Measurements from ENCODE around the gene NONO. TPM values are rescaled to one million over a fixed set of nuclear protein-coding genes. Genes with fewer than 3 reads are reported as not detected.
"Not testable (repeated sequence)": the region's sequence is repeated elsewhere in the genome, so short reads cannot be mapped to it uniquely, and the experiment has no call there.

Gene NONO
- total RNA-seq, 1 donor: 462 TPM

GRCh38 chrX:71256051-71256450 lies 27.4 kb upstream of the NONO start:
- TF ChIP-seq CTCF (IDR thresholded peaks at IDR 0.05; ENCODE audit: insufficient read depth, low read depth, low read length): no peak
- no peak overlapping the region for H3K4me3 ChIP-seq (ENCODE audit: low read depth, low read length)
- peak; percentile 49 for DNase-seq (ENCODE audit: low read depth)

- H3K4me3 ChIP-seq (ENCODE audit: low read depth, low read length): no peak overlapping the region
- TF ChIP-seq CTCF (IDR thresholded peaks at IDR 0.05; ENCODE audit: insufficient read depth, low read depth, low read length): no peak
- peak; percentile 8 for DNase-seq (ENCODE audit: low read depth)
Observed at GRCh38 chrX:71256856-71257255, 26.6 kb upstream of the NONO start.

- H3K4me3 ChIP-seq (ENCODE audit: low read depth, low read length): not testable (repeated sequence)
Observed at GRCh38 chrX:71268624-71269023, 14.8 kb upstream of the NONO start.

GRCh38 chrX:71269801-71270395 lies 13.5 kb upstream of the NONO start:
- no peak for DNase-seq (ENCODE audit: low read depth)
- no peak for TF ChIP-seq CTCF (IDR thresholded peaks at IDR 0.05; ENCODE audit: insufficient read depth, low read depth, low read length)
- H3K4me3 ChIP-seq (ENCODE audit: low read depth, low read length): no peak overlapping the region

More at GRCh38 chrX:71268624-71269023, 14.8 kb upstream of the NONO start:
- DNase-seq (ENCODE audit: low read depth): not testable (repeated sequence)

GRCh38 chrX:71272313-71272712 lies 11.1 kb upstream of the NONO start:
- DNase-seq (ENCODE audit: low read depth); H3K4me3 ChIP-seq (ENCODE audit: low read depth, low read length): not testable (repeated sequence)

GRCh38 chrX:71281300-71281699 lies 2.1 kb upstream of the NONO start:
- H3K4me3 ChIP-seq (ENCODE audit: low read depth, low read length); DNase-seq (ENCODE audit: low read depth): not testable (repeated sequence)

- peak overlapping the region; percentile 78 for H3K4me3 ChIP-seq (ENCODE audit: low read depth, low read length)
- no peak for DNase-seq (ENCODE audit: low read depth)
- no peak for TF ChIP-seq CTCF (IDR thresholded peaks at IDR 0.05; ENCODE audit: insufficient read depth, low read depth, low read length)
Observed at GRCh38 chrX:71282514-71283402, 677 bp upstream of the NONO start.

GRCh38 chrX:71285929-71286328 lies 2.5 kb downstream of the NONO start:
- H3K4me3 ChIP-seq (ENCODE audit: low read depth, low read length): peak overlapping the region; percentile 78
- no peak for DNase-seq (ENCODE audit: low read depth)
- no peak for TF ChIP-seq CTCF (IDR thresholded peaks at IDR 0.05; ENCODE audit: insufficient read depth, low read depth, low read length)

Data from fibroblast of villous mesenchyme (primary cell).